Measurements from ENCODE around the gene RPS19BP1.

- no peak for TF ChIP-seq POLR2A (IDR thresholded peaks at IDR 0.05)
- no peak for TF ChIP-seq CTCF (IDR thresholded peaks at IDR 0.05)
- TF ChIP-seq EP300 (IDR thresholded peaks at IDR 0.05), result no peak
Observed at GRCh38 chr22:39528080-39528661, 4.4 kb downstream of the RPS19BP1 start.

Measured in gastroesophageal sphincter (tissue), 3 donors.